BLaER1 treated with 17β-estradiol and CSF1 and Interleukin-3, amounts not matched to agents 10 nM and 100 nM (cell line): ENCODE data around the gene ARVCF.
A peak's percentile ranks its signal among the peaks of the same experiment; 100 is the strongest.

Experiments
- H3K27ac ChIP-seq, 11 experiments: shearing (Covaris generic); formaldehyde crosslinking; 2 replicates each; pipeline ENCODE4 v1.8.1; 2022
- H3K27me3 ChIP-seq, 11 experiments: shearing (Covaris generic); formaldehyde crosslinking; 2 replicates each; pipeline ENCODE4 v1.8.1; 2022
- H3K36me3 ChIP-seq, 11 experiments: shearing (Covaris generic); formaldehyde crosslinking; 2 replicates each; pipeline ENCODE4 v1.8.1; 2022
- H3K4me1 ChIP-seq, 10 experiments: shearing (Covaris generic); formaldehyde crosslinking; 2 replicates each; pipeline ENCODE4 v1.8.1; 2022
- H3K4me2 ChIP-seq, 11 experiments: shearing (Covaris generic); formaldehyde crosslinking; 2 replicates each; pipeline ENCODE4 v1.8.1; 2022
- H3K4me3 ChIP-seq, 10 experiments: shearing (Covaris generic); formaldehyde crosslinking; 2 replicates each; pipeline ENCODE4 v1.8.1; 2022
- H3K9ac ChIP-seq, 11 experiments: shearing (Covaris generic); formaldehyde crosslinking; 2 replicates each; pipeline ENCODE4 v1.8.1; 2022
- H3K9me3 ChIP-seq, 11 experiments: shearing (Covaris generic); formaldehyde crosslinking; replicated peaks in 1 of 11; 2 replicates each; pipeline ENCODE4 v1.8.1; 2022
- H4K20me1 ChIP-seq, 11 experiments: shearing (Covaris generic); formaldehyde crosslinking; 2 replicates each; pipeline ENCODE4 v1.8.1; 2022
- Cebpa-rat ChIP-seq, 11 experiments: shearing (Covaris generic); IDR thresholded peaks; 2 replicates each; pipeline ENCODE4 v1.8.1; 2022

ARVCF gene

DNA sequence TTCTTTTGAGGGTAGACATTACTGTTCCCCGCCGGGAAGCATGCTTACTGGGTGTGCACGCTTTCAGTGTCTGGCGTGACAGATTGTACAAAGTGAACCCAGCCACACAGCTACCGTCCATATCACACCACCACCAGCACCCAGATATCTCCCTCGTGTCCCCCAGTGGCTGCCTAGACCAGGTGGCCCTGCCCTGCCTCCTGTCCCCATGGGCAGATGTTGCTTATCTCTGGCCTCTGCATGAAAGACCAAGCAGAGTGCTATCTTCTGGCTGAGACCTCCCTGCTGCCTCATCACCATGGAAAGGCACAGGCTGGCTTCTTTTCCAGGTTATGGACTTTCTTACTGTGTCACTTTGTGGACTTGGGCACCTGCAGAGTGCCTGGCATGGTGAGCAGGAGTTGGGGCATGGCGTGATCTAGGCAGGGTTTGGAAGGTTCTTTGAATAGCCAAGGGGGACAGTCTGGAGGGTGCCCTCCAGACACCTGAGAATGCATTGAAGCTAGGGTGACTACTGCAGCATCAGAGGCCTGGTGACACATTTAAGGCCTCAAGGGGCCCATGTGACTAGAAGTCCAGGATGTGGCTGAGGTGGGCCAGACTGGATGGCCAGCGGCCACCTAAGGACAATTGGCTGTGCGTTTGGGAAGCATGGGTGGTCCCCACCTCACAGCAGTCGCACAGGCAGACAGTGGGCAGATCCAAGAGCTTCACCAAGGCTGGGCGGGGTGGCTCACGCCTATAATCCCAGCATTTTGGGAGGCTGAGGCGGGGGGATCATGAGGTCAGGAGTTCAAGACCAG is 9.0 kb upstream of the ARVCF start:
- H3K36me3 ChIP-seq: peaks cover 0 to 34% (median 11%) of the 10 kb centered on the region in 11 experiments; a peak in 13 of 22 replicates
- TF ChIP-seq Cebpa-rat (IDR thresholded peaks at IDR 0.05): no peak
- peak overlapping the region in 1 of 11 experiments; percentile 31; a peak in 3 of 22 replicates for H3K4me2 ChIP-seq
- peaks cover 63 to 89% (median 86%) of the 10 kb centered on the region in 10 experiments for H3K4me1 ChIP-seq
- H4K20me1 ChIP-seq: peaks cover 22 to 91% (median 45%) of the 10 kb centered on the region in 11 experiments; a peak in 18 of 22 replicates
- no peak overlapping the region for H3K4me3 ChIP-seq
- no peaks in the 10 kb centered on the region for H3K9me3 ChIP-seq
- 0 out of 22 replicates have a peak overlapping the region, but pooled peaks of 1 of the 11 experiments have one; percentile 12 for H3K9ac ChIP-seq
- H3K27ac ChIP-seq: no peak overlapping the region
- H3K27me3 ChIP-seq: no peaks in the 10 kb centered on the region

DNA sequence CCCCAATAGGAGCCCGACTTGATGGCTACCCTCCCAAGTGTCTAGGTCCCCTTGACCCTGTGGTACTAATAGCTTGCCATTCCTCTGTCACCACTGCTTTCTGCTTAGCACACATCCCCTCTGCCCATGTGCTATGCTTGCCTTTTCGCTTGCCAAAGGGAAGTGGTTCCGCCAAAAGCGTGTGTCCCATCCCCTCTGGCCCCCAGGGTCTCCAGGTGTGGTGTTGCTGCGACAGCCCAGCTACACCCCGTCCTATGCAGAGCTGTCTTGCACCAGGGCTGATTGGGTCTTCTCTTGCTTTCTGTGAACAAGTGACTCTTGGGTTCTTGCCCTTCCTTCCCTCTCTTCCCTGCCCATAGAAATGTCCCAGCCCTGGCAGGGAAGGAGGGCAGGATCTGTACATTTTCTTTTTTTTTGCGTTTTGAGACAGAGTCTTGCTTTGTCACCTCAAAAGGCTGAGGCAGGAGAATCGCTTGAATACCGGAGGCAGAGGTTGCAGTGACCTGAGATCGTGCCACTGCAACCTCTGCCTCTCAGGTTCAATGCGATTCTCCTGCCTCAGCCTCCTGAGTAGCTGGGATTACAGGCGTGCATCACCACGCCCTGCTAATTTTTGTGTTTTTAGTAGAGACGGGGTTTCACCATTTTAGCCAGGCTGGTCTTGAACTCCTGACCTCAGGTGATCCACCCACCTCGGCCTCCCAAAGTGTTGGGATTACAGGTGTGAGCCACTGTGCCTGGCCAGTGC is 8.2 kb upstream of the ARVCF start:
- no peaks in the 10 kb centered on the region for H3K27me3 ChIP-seq
- H3K9me3 ChIP-seq: no peaks in the 10 kb centered on the region
- H3K4me2 ChIP-seq: peak overlapping the region; percentile 94 to 100 (median 99)
- peaks cover 0 to 34% (median 11%) of the 10 kb centered on the region in 11 experiments; a peak in 13 of 22 replicates for H3K36me3 ChIP-seq
- no peak overlapping the region for H3K4me3 ChIP-seq
- H3K4me1 ChIP-seq: peaks cover 62 to 89% (median 85%) of the 10 kb centered on the region in 10 experiments
- H3K9ac ChIP-seq: peak overlapping the region in 6 of 11 experiments; percentile 16 to 58 (median 36); a peak in 7 of 22 replicates
- H4K20me1 ChIP-seq: peaks cover 22 to 84% (median 45%) of the 10 kb centered on the region in 11 experiments; a peak in 18 of 22 replicates
- no peak for TF ChIP-seq Cebpa-rat (IDR thresholded peaks at IDR 0.05)
- peak overlapping the region in 2 of 11 experiments; percentile 8 to 17; a peak in 2 of 22 replicates for H3K27ac ChIP-seq

GRCh38 chr22:20024225-20024624 is 7.6 kb upstream of the ARVCF start:
- Histone ChIP-seq H3K36me3 (peaks cover 0 to 34% (median 11%) of the 10 kb centered on the region in 11 experiments; a peak in 13 of 22 replicates), H3K27ac (peak overlapping the region in 3 of 11 experiments; percentile 6 to 17 (median 8); a peak in 2 of 22 replicates), H3K4me2 (peak overlapping the region; percentile 94 to 100 (median 99)), H3K9me3 (no peaks in the 10 kb centered on the region), H4K20me1 (peaks cover 22 to 78% (median 45%) of the 10 kb centered on the region in 11 experiments; a peak in 18 of 22 replicates), H3K4me3 (no peak overlapping the region; a peak in 1 of 20 replicates), H3K4me1 (peaks cover 56 to 84% (median 79%) of the 10 kb centered on the region in 10 experiments), H3K27me3 (0 out of 22 replicates have a peak, but pooled peaks cover 0 to under 1% (median 0%) of the 10 kb centered on the region in 11 experiments), H3K9ac (peak overlapping the region in 7 of 11 experiments; percentile 16 to 58 (median 34); a peak in 8 of 22 replicates)
- no peak for TF ChIP-seq Cebpa-rat (IDR thresholded peaks at IDR 0.05)

- Histone ChIP-seq H3K36me3 (peaks cover 0 to 34% (median 11%) of the 10 kb centered on the region in 11 experiments; a peak in 13 of 22 replicates), H3K4me1 (peaks cover 45 to 73% (median 68%) of the 10 kb centered on the region in 10 experiments), H4K20me1 (peaks cover 22 to 67% (median 45%) of the 10 kb centered on the region in 11 experiments; a peak in 18 of 22 replicates), H3K27ac (peak overlapping the region in 10 of 11 experiments; percentile 85 to 95 (median 90); a peak in 20 of 22 replicates), H3K4me3 (peak overlapping the region in 9 of 10 experiments; percentile 14 to 98 (median 90); a peak in 15 of 20 replicates), H3K9ac (peak overlapping the region; percentile 87 to 97 (median 93); a peak in 20 of 22 replicates), H3K9me3 (no peaks in the 10 kb centered on the region), H3K4me2 (peak overlapping the region; percentile 94 to 100 (median 99)), H3K27me3 (peaks cover 2 to 10% (median 6%) of the 10 kb centered on the region in 11 experiments; a peak in 21 of 22 replicates)
- TF ChIP-seq Cebpa-rat (IDR thresholded peaks at IDR 0.05): no peak
These were observed 6.5 kb upstream of the ARVCF start for GRCh38 chr22:20022978-20023613.

DNA sequence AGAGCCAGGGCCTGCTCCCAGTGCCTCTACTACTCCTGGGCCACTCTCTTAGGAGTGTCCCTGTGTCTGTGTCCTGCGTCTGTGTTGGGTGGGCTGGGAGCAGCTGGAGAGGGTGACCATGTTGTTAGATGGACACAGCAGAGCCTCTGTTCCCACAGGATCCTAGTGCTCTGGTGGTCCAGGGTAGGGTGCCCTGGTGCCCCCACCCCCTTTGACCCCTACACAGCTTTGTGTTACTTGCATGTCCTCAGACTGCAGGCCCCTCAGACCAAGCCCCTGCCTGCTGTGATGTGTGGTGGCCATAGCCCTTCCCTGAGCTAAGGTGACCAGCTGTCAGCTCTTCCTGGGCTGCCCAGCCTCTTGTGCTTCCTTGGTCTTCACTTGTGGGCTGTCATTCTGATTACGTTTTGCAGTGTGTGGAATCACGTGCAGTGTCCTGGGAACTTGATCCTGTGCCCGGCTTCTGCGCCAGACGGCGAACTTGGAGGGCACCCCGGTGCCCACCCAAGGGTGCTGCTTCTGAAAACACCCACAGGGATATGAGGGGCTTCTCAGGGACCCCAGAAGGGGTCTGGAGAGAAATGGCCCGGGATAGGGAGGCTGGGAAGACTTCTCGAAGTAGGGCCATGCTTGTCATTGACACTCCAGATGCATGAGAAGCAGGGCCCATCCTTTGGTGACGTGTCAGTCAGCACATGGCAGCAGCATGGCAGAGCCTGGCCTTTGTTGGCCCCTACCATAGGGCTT is 5.8 kb upstream of the ARVCF start:
- peak overlapping the region; percentile 87 to 97 (median 93) for H3K9ac ChIP-seq
- peak overlapping the region; percentile 79 to 99 (median 93) for H3K4me3 ChIP-seq

GRCh38 chr22:20021196-20022181 is 4.9 kb upstream of the ARVCF start:
- Histone ChIP-seq H3K9ac (peak overlapping the region; percentile 87 to 97 (median 93)), H4K20me1 (peaks cover 22 to 59% (median 39%) of the 10 kb centered on the region in 11 experiments; a peak in 18 of 22 replicates), H3K27me3 (peaks cover 15 to 24% (median 21%) of the 10 kb centered on the region in 11 experiments), H3K4me3 (peak overlapping the region; percentile 79 to 99 (median 93)), H3K9me3 (no peaks in the 10 kb centered on the region), H3K27ac (peak overlapping the region; percentile 85 to 95 (median 90)), H3K36me3 (peaks cover 0 to 25% (median 7%) of the 10 kb centered on the region in 11 experiments; a peak in 12 of 22 replicates), H3K4me2 (peak overlapping the region; percentile 94 to 100 (median 99)), H3K4me1 (peaks cover 45 to 63% (median 58%) of the 10 kb centered on the region in 10 experiments)
- no peak for TF ChIP-seq Cebpa-rat (IDR thresholded peaks at IDR 0.05)

More for the DNA sequence above, 5.8 kb upstream of the ARVCF start:
- Histone ChIP-seq H3K27me3 (peaks cover 9 to 17% (median 13%) of the 10 kb centered on the region in 11 experiments), H3K9me3 (no peaks in the 10 kb centered on the region), H4K20me1 (peaks cover 22 to 65% (median 43%) of the 10 kb centered on the region in 11 experiments; a peak in 18 of 22 replicates), H3K4me1 (peaks cover 40 to 67% (median 62%) of the 10 kb centered on the region in 10 experiments), H3K4me2 (peak overlapping the region; percentile 94 to 100 (median 99)), H3K27ac (peak overlapping the region; percentile 85 to 95 (median 90); a peak in 21 of 22 replicates), H3K36me3 (peaks cover 0 to 34% (median 11%) of the 10 kb centered on the region in 11 experiments; a peak in 13 of 22 replicates)
- TF ChIP-seq Cebpa-rat (IDR thresholded peaks at IDR 0.05): no peak
